ENCODE results near the gene SHISA2. TPM values are rescaled to one million over a fixed set of nuclear protein-coding genes. Genes with fewer than 3 reads are reported as not detected.
"Not testable (repeated sequence)": the region's sequence is repeated elsewhere in the genome, so short reads cannot be mapped to it uniquely, and the experiment has no call there.

Gene SHISA2
- total and polyA plus RNA-seq, 2 donors (not counting 1 experiment from before 2014, with no cell fraction given), result under 0.01 to 0.02 TPM

- Histone ChIP-seq H3K4me3 (replicated peaks in 1 of 4; ENCODE audit: control extremely low read depth in 1 of 4, insufficient read depth in 1 of 4, low read depth in 3 of 4, low read length in 4 of 4) (no peak overlapping the region), H3K27me3 (ENCODE audit: control insufficient read depth, insufficient read depth, low read length) (no peaks in the 10 kb centered on the region), H3K9ac (ENCODE audit: insufficient read depth, low read length) (no peak overlapping the region), H3K27ac (ENCODE audit: insufficient read depth, low read length) (no peak overlapping the region), H3K9me3 (ENCODE audit: control insufficient read depth, insufficient read depth, low read depth, low read length) (no peaks in the 10 kb centered on the region), H3K4me1 (ENCODE audit: control insufficient read depth, extremely low read depth, insufficient read depth, low read length) (no peaks in the 10 kb centered on the region), H3K36me3 (ENCODE audit: control insufficient read depth, insufficient read depth, low read length) (no peaks in the 10 kb centered on the region), H4K20me1 (ENCODE audit: control insufficient read depth, extremely low read depth, insufficient read depth, low read length) (no peaks in the 10 kb centered on the region), H2AFZ (ENCODE audit: low read length) (no peak overlapping the region), H3K79me2 (ENCODE audit: control insufficient read depth, insufficient read depth, low read length) (no peaks in the 10 kb centered on the region), H3K4me2 (ENCODE audit: extremely low read depth, insufficient read depth, low read length) (no peak overlapping the region)
- DNase-seq (ENCODE audit: low read depth in 2 of 2), result no peak
- no peak for TF ChIP-seq EZH2 (IDR thresholded peaks at IDR 0.05; ENCODE audit: low read length, missing control alignments)
- no peak for TF ChIP-seq CTCF (conservative IDR thresholded peaks at IDR 0.05 in 1 of 2, IDR thresholded peaks at IDR 0.05 in 1 of 2; ENCODE audit: low read depth in 1 of 2, low read length in 2 of 2)
Observed at GRCh38 chr13:26075498-26075897, 23.7 kb upstream of the SHISA2 start.

- no peaks in the 10 kb centered on the region for H4K20me1 ChIP-seq (ENCODE audit: control insufficient read depth, extremely low read depth, insufficient read depth, low read length)
- no peaks in the 10 kb centered on the region for H3K4me1 ChIP-seq (ENCODE audit: control insufficient read depth, extremely low read depth, insufficient read depth, low read length)
- H3K79me2 ChIP-seq (ENCODE audit: control insufficient read depth, insufficient read depth, low read length), result no peaks in the 10 kb centered on the region
- H3K4me2 ChIP-seq (ENCODE audit: extremely low read depth, insufficient read depth, low read length), result no peak overlapping the region
- no peaks in the 10 kb centered on the region for H3K36me3 ChIP-seq (ENCODE audit: control insufficient read depth, insufficient read depth, low read length)
- DNase-seq (ENCODE audit: low read depth in 2 of 2), result peak in 1 of 2 donors; percentile 42
- TF ChIP-seq CTCF (conservative IDR thresholded peaks at IDR 0.05 in 1 of 2, IDR thresholded peaks at IDR 0.05 in 1 of 2; ENCODE audit: low read depth in 1 of 2, low read length in 2 of 2) (peak in 1 of 2 donors; percentile 24), EZH2 (IDR thresholded peaks at IDR 0.05; ENCODE audit: low read length, missing control alignments) (no peak)
- H3K9ac ChIP-seq (ENCODE audit: insufficient read depth, low read length), result no peak overlapping the region
- no peaks in the 10 kb centered on the region for H3K9me3 ChIP-seq (ENCODE audit: control insufficient read depth, insufficient read depth, low read depth, low read length)
- no peak overlapping the region for H2AFZ ChIP-seq (ENCODE audit: low read length)
- no peak overlapping the region for H3K4me3 ChIP-seq (replicated peaks in 1 of 4; ENCODE audit: control extremely low read depth in 1 of 4, insufficient read depth in 1 of 4, low read depth in 3 of 4, low read length in 4 of 4)
- H3K27ac ChIP-seq (ENCODE audit: insufficient read depth, low read length), result no peak overlapping the region
- H3K27me3 ChIP-seq (ENCODE audit: control insufficient read depth, insufficient read depth, low read length), result no peaks in the 10 kb centered on the region
Observed at GRCh38 chr13:26074706-26075105, 22.9 kb upstream of the SHISA2 start.

GRCh38 chr13:26072335-26072734, 20.5 kb upstream of the SHISA2 start:
- not testable (repeated sequence) for H3K27me3 ChIP-seq (ENCODE audit: control insufficient read depth, insufficient read depth, low read length); H3K4me2 ChIP-seq (ENCODE audit: extremely low read depth, insufficient read depth, low read length); H4K20me1 ChIP-seq (ENCODE audit: control insufficient read depth, extremely low read depth, insufficient read depth, low read length); H3K9me3 ChIP-seq (ENCODE audit: control insufficient read depth, insufficient read depth, low read depth, low read length); H3K4me3 ChIP-seq (replicated peaks in 1 of 4; ENCODE audit: control extremely low read depth in 1 of 4, insufficient read depth in 1 of 4, low read depth in 3 of 4, low read length in 4 of 4); DNase-seq (ENCODE audit: low read depth in 2 of 2); H3K27ac ChIP-seq (ENCODE audit: insufficient read depth, low read length); H3K9ac ChIP-seq (ENCODE audit: insufficient read depth, low read length); H3K79me2 ChIP-seq (ENCODE audit: control insufficient read depth, insufficient read depth, low read length); H3K36me3 ChIP-seq (ENCODE audit: control insufficient read depth, insufficient read depth, low read length); H2AFZ ChIP-seq (ENCODE audit: low read length); H3K4me1 ChIP-seq (ENCODE audit: control insufficient read depth, extremely low read depth, insufficient read depth, low read length)
